GM19468 (cell line): Measurements from ENCODE around the gene UTF1.

Experiments used
- ATAC-seq: cut with Tn5 transposase; IDR thresholded peaks from one replicate; pipeline ENCODE4 v1.9.1; 2021; ENCODE audit warnings: mild to moderate bottlenecking, moderate library complexity, moderate number of reproducible peaks; ENCODE audit not compliant: unreplicated experiment; ENCODE audit errors: extremely low read depth

The UTF1 gene

GRCh38 chr10:133196221-133196915, 33.6 kb upstream of the UTF1 start:
- ATAC-seq, result no peak

DNA sequence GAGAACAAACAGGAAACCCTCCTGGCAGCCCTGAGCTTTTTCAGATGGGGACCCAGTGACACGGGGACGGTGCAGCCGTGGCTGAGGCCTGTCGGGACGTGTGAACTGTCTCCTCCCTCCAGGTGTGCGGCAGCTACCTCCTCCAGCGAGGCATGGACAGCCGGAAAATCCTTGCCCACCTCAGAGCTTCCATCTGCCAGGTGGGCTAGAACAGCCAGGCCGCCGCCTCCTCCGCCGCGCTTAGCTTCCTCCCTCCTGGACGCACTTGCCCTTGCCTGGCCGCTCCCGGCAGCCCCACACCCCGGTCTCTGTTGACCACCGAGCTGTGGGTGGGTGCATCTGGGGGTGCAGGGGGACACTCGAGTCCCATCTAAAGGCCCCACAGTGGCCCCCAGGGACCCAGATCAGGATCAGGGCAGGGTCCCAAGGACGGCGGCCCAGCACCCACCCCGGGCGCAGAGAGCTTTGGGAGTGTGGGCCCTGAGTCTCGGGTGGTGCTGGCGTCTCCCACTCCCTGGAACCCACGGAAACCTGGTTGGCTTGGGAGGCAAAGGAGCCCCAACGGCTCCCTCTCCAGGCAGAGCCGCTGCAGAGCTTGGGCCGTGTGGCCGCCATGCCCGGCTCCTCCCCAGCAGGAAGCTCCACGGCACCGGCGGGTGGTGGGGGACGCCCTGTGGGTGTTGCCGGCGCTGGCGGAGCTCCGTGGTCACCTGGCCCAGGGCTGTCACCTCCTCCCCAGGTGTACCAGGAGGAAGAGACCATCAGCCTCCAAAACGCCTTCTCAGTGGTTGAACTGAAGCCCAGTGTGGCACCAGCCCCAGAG, 32.9 kb upstream of the UTF1 start:
- no peak for ATAC-seq

DNA sequence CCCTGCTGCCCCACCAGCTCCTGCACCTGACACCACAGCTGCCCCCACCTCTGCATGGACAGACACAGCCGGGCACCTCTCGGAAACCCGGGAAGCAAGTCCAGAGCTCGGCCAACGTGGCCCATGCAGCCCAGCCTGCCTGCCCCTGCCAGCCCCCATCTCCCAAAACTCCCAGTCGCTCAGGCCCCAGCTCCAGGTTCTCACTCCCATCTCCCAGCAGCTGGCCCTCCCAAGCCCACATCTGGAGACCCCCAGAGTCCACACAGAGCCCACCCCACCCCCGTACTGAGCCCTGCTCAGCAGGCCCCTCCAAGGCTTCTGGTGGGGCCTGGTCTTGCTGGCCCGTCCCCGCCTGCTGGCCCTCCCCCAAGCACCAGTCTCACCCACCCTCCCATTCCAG, 32.2 kb upstream of the UTF1 start:
- no peak for ATAC-seq

DNA sequence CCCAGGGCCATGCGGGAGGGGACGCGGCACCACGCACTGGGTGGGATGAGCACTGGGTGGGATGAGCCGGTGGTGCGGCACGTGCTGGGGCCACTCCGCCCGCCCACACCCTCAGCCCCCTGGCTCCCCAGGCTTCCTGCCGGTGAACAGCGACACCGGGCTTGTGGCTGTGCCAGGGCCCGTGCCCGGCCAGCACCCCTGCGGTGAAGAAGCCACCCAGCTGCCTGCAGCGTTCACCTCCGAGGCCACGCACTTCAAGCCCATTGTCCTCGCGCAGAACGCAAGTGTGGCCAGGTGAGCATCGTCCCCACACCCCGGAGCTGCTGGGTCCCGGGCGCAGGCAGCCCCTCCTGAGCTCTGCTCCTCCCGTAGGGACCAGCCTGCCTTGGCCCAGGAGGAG, 31.8 kb upstream of the UTF1 start:
- ATAC-seq, result no peak

DNA sequence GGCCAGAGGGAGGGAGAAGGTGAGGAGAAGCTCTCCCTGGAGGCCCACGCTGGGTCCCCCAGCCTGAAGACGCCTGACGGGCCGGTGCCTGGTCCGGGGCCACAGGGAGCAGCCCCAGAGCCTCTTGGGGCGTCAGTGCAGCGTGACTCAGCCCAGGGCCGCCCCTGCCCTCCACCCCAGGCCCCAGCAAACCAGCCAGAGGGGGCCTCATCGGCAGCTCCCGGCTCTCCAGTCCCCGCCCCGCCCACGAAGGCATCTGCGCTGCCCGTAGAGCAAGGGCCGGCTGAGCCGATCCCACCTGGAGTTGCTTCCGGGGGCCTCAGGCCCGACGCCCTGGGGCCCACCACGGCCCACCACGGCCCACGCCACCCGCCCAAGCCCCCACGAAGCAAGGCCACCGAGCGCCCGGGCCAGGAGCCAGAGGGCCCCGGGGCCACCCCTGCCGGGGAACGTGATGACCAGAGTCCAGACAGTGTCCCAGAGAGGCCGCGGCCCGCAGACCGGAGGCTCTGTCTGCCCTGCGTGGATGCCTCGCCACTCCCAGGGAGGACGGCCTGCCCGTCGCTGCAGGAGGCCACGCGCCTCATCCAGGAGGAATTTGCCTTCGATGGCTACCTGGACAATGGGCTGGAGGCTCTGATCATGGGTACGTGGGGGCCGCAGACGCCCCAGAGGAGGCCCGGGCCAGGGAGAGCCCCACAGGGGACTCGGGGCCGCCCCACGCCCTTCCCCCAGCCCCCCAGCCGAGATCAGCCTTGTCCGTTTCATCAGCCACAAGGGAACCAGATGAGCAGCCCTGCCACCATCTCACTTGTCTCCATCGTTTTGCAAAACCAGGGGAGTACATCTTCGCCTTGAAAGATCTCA, 31.2 kb upstream of the UTF1 start:
- no peak for ATAC-seq

- ATAC-seq, result no peak
Observed at GRCh38 chr10:133199488-133199885, 30.5 kb upstream of the UTF1 start.

DNA sequence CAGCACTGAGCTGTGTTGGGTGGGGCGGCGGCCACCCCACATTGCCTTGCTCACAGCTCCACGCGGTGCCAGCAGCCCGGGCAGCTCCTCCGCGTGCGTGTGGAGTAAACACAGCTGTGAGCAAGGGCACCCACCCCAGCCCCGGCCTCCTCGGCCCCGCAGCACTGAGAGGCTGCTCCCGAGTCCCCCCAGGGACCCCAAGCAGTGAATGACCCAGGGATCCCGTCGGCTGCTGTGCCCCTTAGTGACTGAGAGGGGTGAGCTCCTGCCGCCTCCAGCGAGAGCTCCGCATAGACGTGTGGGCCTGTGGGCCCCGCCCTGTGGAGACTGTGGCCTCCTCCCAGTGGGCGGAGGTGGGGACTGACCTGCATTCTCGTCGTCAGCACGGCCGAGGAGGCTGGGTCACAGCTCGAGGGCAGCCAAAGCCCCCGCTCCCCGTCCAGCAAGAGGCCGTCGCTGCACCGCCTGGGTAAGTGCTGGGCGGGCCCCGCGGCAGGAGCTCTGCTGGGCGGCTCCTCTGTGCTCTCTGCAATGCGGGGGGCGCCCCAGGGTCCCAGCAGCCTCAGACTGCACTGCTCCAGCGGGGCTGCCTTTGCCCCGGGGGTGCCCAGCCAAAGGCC, 29.9 kb upstream of the UTF1 start:
- no peak for ATAC-seq

- ATAC-seq, result no peak
Observed at GRCh38 chr10:133200621-133201031, 29.4 kb upstream of the UTF1 start.

DNA sequence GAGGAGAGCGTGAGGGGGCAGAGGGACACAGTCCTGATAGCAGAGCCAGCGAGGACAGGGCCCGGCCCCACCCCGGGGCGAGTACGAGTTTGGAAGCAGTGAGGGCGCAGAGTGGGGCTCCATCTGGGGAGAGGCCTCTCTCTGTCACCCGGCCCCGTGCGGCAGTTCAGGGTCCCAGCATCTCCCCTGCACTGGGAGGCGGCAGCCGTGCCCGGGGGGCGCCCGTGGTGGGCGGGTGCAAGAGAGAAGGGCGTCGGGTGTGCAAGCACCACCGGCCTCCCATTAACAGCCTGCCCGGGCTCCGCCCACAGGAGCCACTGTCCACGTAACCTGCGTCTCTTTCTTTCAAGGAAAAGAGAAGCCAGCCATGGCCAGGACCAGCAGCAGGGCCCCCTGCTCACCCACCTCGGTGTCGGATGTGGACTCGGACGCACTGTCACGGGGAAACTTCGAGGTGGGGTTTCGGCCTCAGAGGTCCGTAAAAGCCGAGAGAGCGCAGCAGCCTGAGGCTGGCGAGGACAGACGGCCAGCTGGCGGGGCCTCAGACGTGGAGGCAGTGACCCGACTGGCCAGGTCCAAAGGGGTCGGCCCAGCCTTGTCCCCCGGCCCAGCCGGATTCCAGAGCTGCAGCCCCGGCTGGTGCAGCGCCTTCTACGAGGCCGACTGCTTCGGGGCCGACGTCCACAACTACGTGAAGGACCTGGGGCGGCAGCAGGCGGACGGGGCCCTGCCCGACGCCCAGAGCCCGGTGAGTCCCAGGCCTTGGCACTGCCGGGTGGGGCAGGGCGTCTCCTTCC, 28.7 kb upstream of the UTF1 start:
- ATAC-seq, result no peak

GRCh38 chr10:133201948-133202725, 27.9 kb upstream of the UTF1 start:
- no peak for ATAC-seq

DNA sequence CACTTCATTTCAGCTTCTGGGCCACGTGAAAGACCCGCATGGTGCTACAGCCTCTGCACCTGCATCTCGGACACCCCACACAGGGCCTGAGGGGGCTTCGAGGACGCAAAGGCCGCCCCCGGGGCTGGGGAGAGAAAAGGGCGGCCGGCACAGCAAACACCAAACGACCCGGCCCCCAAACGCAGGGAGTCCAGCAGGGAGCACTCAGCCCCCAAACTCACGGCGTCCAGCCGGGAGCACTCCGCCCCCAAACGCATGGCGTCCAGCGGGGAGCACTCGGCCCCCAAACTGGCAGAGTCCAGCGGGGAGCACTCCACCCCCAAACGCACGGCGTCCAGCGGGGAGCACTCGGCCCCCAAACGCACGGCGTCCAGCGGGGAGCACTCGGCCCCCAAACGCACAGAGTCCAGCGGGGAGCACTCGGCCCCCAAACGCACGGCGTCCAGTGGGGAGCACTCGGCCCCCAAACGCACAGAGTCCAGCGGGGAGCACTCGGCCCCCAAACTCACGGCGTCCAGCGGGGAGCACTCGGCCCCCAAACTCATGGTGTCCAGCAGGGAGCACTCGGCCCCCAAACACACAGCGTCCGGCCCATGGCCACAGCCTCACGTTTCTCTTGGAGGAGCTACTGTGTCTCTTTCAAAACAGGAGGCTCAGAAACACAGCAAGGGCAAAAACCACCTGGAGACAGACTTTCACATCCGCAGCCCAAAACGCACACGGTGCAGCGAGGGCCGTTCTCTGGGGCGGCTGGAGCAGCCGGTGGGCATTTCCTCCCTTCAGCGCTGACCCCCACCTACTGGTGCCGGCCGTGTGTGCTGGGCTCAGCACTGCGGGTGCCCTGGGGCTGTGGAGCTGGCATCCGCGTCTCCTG, 27.0 kb upstream of the UTF1 start:
- ATAC-seq, result no peak

GRCh38 chr10:133203652-133204195, 26.3 kb upstream of the UTF1 start:
- ATAC-seq, result no peak

DNA sequence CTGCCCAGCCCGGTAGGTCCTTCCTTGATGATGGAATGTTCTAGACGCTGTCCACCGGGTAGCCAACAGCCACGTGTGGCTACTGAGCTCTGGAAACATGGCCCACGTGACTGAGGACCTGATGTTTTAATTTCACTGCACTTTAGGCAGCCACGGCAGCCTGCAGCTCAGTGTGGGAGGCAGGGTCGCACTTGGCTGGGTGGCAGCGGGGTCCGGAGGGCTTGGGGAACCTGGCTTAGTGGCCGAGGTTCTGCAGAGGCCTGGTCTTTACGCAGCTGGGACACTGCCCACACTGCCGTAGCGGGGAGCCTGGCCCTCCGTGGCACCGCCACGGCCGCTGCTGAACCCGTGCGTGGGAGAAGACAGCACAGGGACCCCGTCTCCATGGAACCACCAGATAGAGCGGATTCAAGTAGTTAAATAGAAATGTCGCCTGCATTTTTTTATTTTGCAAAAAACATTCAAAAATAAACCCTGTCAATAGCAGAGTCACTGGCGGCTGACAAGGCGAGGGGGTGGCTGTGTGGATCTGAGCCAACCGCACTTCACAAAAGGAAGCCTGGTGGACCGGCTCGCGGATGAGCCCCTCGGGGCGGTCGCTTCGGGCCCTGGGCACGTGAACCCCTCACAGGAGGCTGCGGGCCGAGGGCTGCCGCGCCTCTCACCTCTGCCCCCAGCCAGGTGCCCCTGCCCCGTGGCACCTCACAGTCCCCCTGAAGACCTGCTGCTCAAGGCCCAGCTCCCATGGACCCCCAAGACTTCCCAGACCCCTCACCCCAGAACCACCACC, 25.6 kb upstream of the UTF1 start:
- no peak for ATAC-seq

GRCh38 chr10:133205146-133205545, 24.9 kb upstream of the UTF1 start:
- ATAC-seq, result no peak

DNA sequence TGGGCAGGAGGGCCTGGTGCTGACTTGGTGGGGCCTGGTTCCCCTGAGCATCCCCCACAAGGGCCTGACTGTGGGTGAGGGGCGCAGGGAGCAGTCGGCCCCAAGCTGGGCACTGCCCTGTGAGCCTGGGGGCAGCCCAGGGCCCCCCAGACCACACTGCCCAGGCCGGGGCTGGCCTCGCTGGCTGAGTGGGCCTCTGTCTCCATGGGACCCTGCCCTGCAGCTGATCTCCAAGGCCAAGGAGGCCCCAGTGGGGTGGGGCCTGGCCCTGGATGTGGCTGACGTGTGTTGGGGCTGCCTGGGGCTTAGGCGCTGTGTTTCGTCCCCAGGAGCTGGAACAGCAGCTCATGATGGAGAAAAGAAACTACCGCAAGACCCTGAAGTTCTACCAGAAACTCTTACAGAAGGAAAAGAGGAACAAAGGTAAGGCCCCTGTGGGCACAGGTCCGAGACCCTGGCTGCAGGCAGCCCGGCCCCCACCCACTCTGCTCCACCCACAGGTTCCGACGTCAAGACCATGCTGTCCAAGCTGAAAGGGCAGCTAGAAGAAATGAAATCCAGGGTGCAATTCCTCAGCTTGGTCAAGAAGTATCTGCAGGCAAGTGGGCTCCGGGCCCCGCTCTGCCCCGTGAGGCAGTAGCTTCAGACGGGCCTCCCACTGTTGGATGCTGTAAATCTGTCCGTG, 23.5 kb upstream of the UTF1 start:
- no peak for ATAC-seq

- ATAC-seq, result no peak
Observed at GRCh38 chr10:133207041-133207600, 22.9 kb upstream of the UTF1 start.
